HCT116 (cell line): ENCODE measurements around the gene SLC34A3. TPM values are rescaled to one million over a fixed set of nuclear protein-coding genes. Genes with fewer than 3 reads are reported as not detected.
A peak's percentile ranks its signal among the peaks of the same experiment; 100 is the strongest.

ENCODE experiments used
- ATAC-seq: fragments of 200-7000 bp; cut with Tn5 transposase; 2 replicates; pipeline ENCODE4 v1.9.1; 2020; ENCODE audit warnings: mild to moderate bottlenecking, moderate library complexity
- BruUV-seq: library from RNA; stranded (reverse); fragments of 400-500 nt; replicated peaks from 2 replicates; lab custom pipeline; 2021; lab: Mats Ljungman, UMichigan
- CTCF ChIA-PET: fragments of 300-600 bp; sonication (Branson Sonifier 250); formaldehyde crosslinking; loops from one replicate; lab custom pipeline; 2021; ENCODE audit warnings: antibody characterized with exemption; lab: Charles Lee
- POLR2A ChIA-PET: fragments of 300-600, 350-600 bp; sonication (Branson Sonifier 250); formaldehyde crosslinking; loops from one replicate; lab custom pipeline; 2021; ENCODE audit warnings: antibody characterized with exemption; lab: Charles Lee
- RAD21 ChIA-PET, 2 experiments: fragments of 300-600 bp; sonication (Branson Sonifier 250); formaldehyde crosslinking; loops; one replicate each; lab custom pipeline; 2023; ENCODE audit warnings: low total read pairs in 2 of 2; ENCODE audit not compliant: uncharacterized antibody in 2 of 2, unreplicated experiment in 2 of 2, low non-redundant PET in 1 of 2; lab: Charles Lee
- DNase-seq: peaks from one replicate; pipeline ENCODE4 v3.0.0-alpha.2; 2010; ENCODE audit warnings: low read depth, low spot score
- H2AFZ ChIP-seq: fragments of 200-600 bp; shearing (Covaris generic), sonication (generic); 2 replicates; pipeline ENCODE4 v1.6.1; 2017; ENCODE audit warnings: low read depth, mixed run types, mixed read lengths, antibody characterized with exemption, low read length; ENCODE audit not compliant: poor library complexity, severe bottlenecking
- H3K27ac ChIP-seq: 2 replicates; pipeline ENCODE4 v1.5.1; 2012; ENCODE audit warnings: low read depth, low read length
- H3K27me3 ChIP-seq: fragments of 200-600 bp; sonication (generic); 2 replicates; pipeline ENCODE4 v1.6.1; 2016; ENCODE audit warnings: mixed run types, low read length, mixed read lengths; ENCODE audit not compliant: insufficient read depth
- H3K36me3 ChIP-seq, 2 experiments: fragments of 200-500 bp in 1 of 2; fragments of 200-600 bp in 1 of 2; sonication (Bioruptor generic) in 1 of 2; sonication (generic) in 1 of 2; 2 replicates each; pipeline versions ENCODE4 v1.5.1 to v1.6.1; 2014 to 2016; ENCODE audit warnings: low read length in 2 of 2, inconsistent platforms in 1 of 2, mixed read lengths in 1 of 2, mixed run types in 1 of 2; ENCODE audit not compliant: insufficient read depth in 2 of 2, control insufficient read depth in 1 of 2
- H3K4me1 ChIP-seq, 2 experiments: fragments of 200-600 bp in 1 of 2; sonication (generic) in 1 of 2; 2 replicates each; pipeline versions ENCODE4 v1.5.1 to v1.6.1; 2012 to 2017; ENCODE audit warnings: low read length in 2 of 2, inconsistent platforms in 1 of 2, mild to moderate bottlenecking in 1 of 2, mixed read lengths in 1 of 2, mixed run types in 1 of 2, moderate library complexity in 1 of 2; ENCODE audit not compliant: insufficient read depth in 2 of 2, control insufficient read depth in 1 of 2
- H3K4me2 ChIP-seq: fragments of 200-600 bp; sonication (generic); 2 replicates; pipeline ENCODE4 v1.6.1; 2017; ENCODE audit warnings: mixed run types, low read length, mixed read lengths
- H3K4me3 ChIP-seq, 2 experiments: fragments of 200-600 bp in 1 of 2; sonication (generic) in 1 of 2; replicated peaks in 1 of 2; 2 replicates each; pipeline ENCODE4 v1.5.1; 2011 to 2016; ENCODE audit warnings: low read length in 2 of 2, control low read depth in 1 of 2, low read depth in 1 of 2, mild to moderate bottlenecking in 1 of 2, mixed read lengths in 1 of 2, mixed run types in 1 of 2
- H3K79me2 ChIP-seq: fragments of 200-600 bp; sonication (generic); 2 replicates; pipeline ENCODE4 v1.6.1; 2017; ENCODE audit warnings: mild to moderate bottlenecking, mixed run types, low read length, moderate library complexity, mixed read lengths; ENCODE audit not compliant: insufficient read depth
- H3K9ac ChIP-seq: fragments of 200-600 bp; sonication (generic); 2 replicates; pipeline ENCODE4 v1.6.1; 2016; ENCODE audit warnings: low read length, mixed read lengths
- H3K9me2 ChIP-seq: fragments of 200-600 bp; sonication (generic), shearing (Covaris generic); 2 replicates; pipeline ENCODE4 v1.6.1; 2017; ENCODE audit warnings: mixed run types, mild to moderate bottlenecking, moderate library complexity; ENCODE audit not compliant: insufficient read depth
- H3K9me3 ChIP-seq, 2 experiments: fragments of 200-500 bp in 1 of 2; fragments of 200-600 bp in 1 of 2; sonication (Bioruptor generic) in 1 of 2; sonication (generic) in 1 of 2; 2 replicates each; pipeline ENCODE4 v1.6.1; 2014 to 2017; ENCODE audit warnings: low read length in 2 of 2, mixed read lengths in 2 of 2, inconsistent platforms in 1 of 2, low read depth in 1 of 2, mild to moderate bottlenecking in 1 of 2, mixed run types in 1 of 2, moderate library complexity in 1 of 2; ENCODE audit not compliant: control insufficient read depth in 1 of 2, insufficient read depth in 1 of 2
- H4K20me1 ChIP-seq: fragments of 200-600 bp; sonication (generic), shearing (Covaris generic); 2 replicates; pipeline ENCODE4 v1.6.1; 2017; ENCODE audit warnings: mixed run types, mild to moderate bottlenecking, moderate library complexity; ENCODE audit not compliant: insufficient read depth
- CTCF ChIP-seq, 3 experiments: fragments of 200-600 bp in 1 of 3; sonication (generic) in 1 of 3; IDR thresholded peaks in 2 of 3; conservative IDR thresholded peaks in 1 of 3; 2 replicates each; pipeline ENCODE4 v1.5.1; 2012 to 2017; ENCODE audit warnings: low read depth in 2 of 3, low read length in 2 of 3, antibody characterized with exemption in 1 of 3, borderline replicate concordance in 1 of 3, control low read depth in 1 of 3, mild to moderate bottlenecking in 1 of 3, mixed read lengths in 1 of 3, mixed run types in 1 of 3, moderate library complexity in 1 of 3; ENCODE audit not compliant: insufficient read depth in 1 of 3
- EZH2 ChIP-seq: fragments of 200-600 bp; sonication (generic); IDR thresholded peaks from 2 replicates; pipeline ENCODE4 v1.6.1; 2017; ENCODE audit warnings: antibody characterized with exemption, mixed run types
- JUND ChIP-seq: IDR thresholded peaks from 2 replicates; pipeline ENCODE4 v1.6.1; 2012
- POLR2A ChIP-seq: IDR thresholded peaks from 2 replicates; pipeline ENCODE4 v1.7.0; 2011; ENCODE audit warnings: borderline replicate concordance; ENCODE audit not compliant: insufficient read depth, insufficient read length; ENCODE audit errors: extremely low read depth
- POLR2AphosphoS5 ChIP-seq: IDR thresholded peaks from 2 replicates; pipeline ENCODE4 v1.6.1; 2011; ENCODE audit warnings: mild to moderate bottlenecking, low read depth, low read length, moderate library complexity
- SIN3A ChIP-seq: IDR thresholded peaks from 2 replicates; pipeline ENCODE4 v1.6.1; 2012; ENCODE audit warnings: low read depth
- SP1 ChIP-seq: IDR thresholded peaks from 2 replicates; pipeline ENCODE4 v1.6.1; 2012; ENCODE audit warnings: low read depth
- TCF7L2 ChIP-seq: IDR thresholded peaks from 2 replicates; pipeline ENCODE4 v1.7.0; 2011; ENCODE audit warnings: borderline replicate concordance, inconsistent platforms; ENCODE audit not compliant: insufficient read depth, insufficient read length; ENCODE audit errors: extremely low read depth
- YY1 ChIP-seq: IDR thresholded peaks from 2 replicates; pipeline ENCODE4 v1.6.1; 2011; ENCODE audit warnings: low read length, low read depth, moderate library complexity, mild to moderate bottlenecking; ENCODE audit not compliant: insufficient replicate concordance; ENCODE audit errors: extremely low read depth
- intact Hi-C: fragments of 100-400 bp; cut with micrococcal nuclease; formaldehyde crosslinking; loops from 2 replicates; pipeline ENCODE4 v1.10.0; 2022
- total RNA-seq: library from RNA; stranded (reverse); gene quantifications from one replicate; pipeline ENCODE4 v1.2.1, GENCODE V29; 2021; ENCODE audit not compliant: unreplicated experiment

Gene SLC34A3
- total RNA-seq, 1 experiment from 2014 or later = 0.15 TPM

- RAD21 ChIA-PET = no interaction called here
- Histone ChIP-seq H3K9me3 (no peaks in the 10 kb centered on the region), H3K4me3 (peak overlapping the region; percentile 91 to 98), H2AFZ (no peak overlapping the region), H4K20me1 (no peaks in the 10 kb centered on the region), H3K79me2 (peaks cover 55% of the 10 kb centered on the region), H3K9me2 (no peaks in the 10 kb centered on the region), H3K9ac (peak overlapping the region; percentile 95), H3K4me1 (peaks cover 20 to 28% of the 10 kb centered on the region in 2 experiments), H3K27ac (peak overlapping the region; percentile 78; the same call in 1 of the 2 replicates), H3K36me3 (peaks cover 0 to 13% of the 10 kb centered on the region in 2 experiments; a peak in 2 of 4 replicates), H3K27me3 (no peaks in the 10 kb centered on the region), H3K4me2 (peak overlapping the region; percentile 93)
- intact Hi-C loops = no loop called here
- POLR2A ChIA-PET = no interaction called here
- no peak for DNase-seq
- no peak for ATAC-seq
- CTCF ChIA-PET = interaction anchor here (0.6 kb wide), 1 partner anchor 76 kb away, joined by 3 read pairs; no protein-coding TSS in a partner anchor
- TF ChIP-seq POLR2A (no peak), POLR2AphosphoS5 (no peak), SP1 (no peak)
- no TSS peak for BruUV-seq
These were observed 24.1 kb upstream of the SLC34A3 start for GRCh38 chr9:137206602-137207001.

GRCh38 chr9:137211532-137211931, 19.2 kb upstream of the SLC34A3 start:
- CTCF ChIA-PET = no interaction called here
- POLR2A ChIA-PET = no interaction called here
- peaks cover 0 to 10% of the 10 kb centered on the region in 2 experiments; a peak in 1 of 4 replicates for H3K36me3 ChIP-seq
- no peak overlapping the region for H3K9ac ChIP-seq
- H3K27ac ChIP-seq = no peak overlapping the region
- peaks cover 4 to 20% of the 10 kb centered on the region in 2 experiments for H3K4me1 ChIP-seq
- peaks cover 11% of the 10 kb centered on the region for H3K79me2 ChIP-seq
- RAD21 ChIA-PET = no interaction called here
- no peaks in the 10 kb centered on the region for H4K20me1 ChIP-seq
- no peak overlapping the region for H3K4me3 ChIP-seq
- H3K27me3 ChIP-seq = no peaks in the 10 kb centered on the region
- H3K9me2 ChIP-seq = no peaks in the 10 kb centered on the region
- intact Hi-C loops = no loop called here
- H3K9me3 ChIP-seq = no peaks in the 10 kb centered on the region
- TF ChIP-seq EZH2 (no peak), JUND (no peak), TCF7L2 (no peak), YY1 (no peak), SIN3A (no peak), CTCF (IDR thresholded peaks at IDR 0.05 in 2 of 3, conservative IDR thresholded peaks at IDR 0.05 in 1 of 3; ENCODE audit: borderline replicate concordance in 1 of 3, insufficient read depth in 1 of 3, low read depth in 2 of 3, low read length in 2 of 3) (no peak)
- no peak for ATAC-seq
- no peak overlapping the region for H2AFZ ChIP-seq
- no peak for DNase-seq
- BruUV-seq = no TSS peak
- no peak overlapping the region for H3K4me2 ChIP-seq
